Uterus (tissue), 4 donors: ENCODE measurements around the gene SLITRK3. TPM values are rescaled to one million over a fixed set of nuclear protein-coding genes. Genes with fewer than 3 reads are reported as not detected.
A peak's percentile ranks its signal among the peaks of the same experiment; 100 is the strongest.

Source experiments
- DNase-seq, 2 donors: peaks; one replicate each; pipeline ENCODE4 v3.0.0-alpha.2; 2019 to 2020
- H3K27ac ChIP-seq, 2 donors: fragments of 200-600 bp; sonication (generic); 1 replicate in 1 of 2; 2 replicates in 1 of 2; pipeline ENCODE4 v1.5.1; 2016 to 2018
- H3K27me3 ChIP-seq, 2 donors: fragments of 200-600 bp; sonication (generic); one replicate each; pipeline ENCODE4 v1.5.1; 2018 to 2019; ENCODE audit warnings: control low read depth in 1 of 2
- H3K36me3 ChIP-seq, 2 donors: fragments of 200-600 bp; sonication (generic); one replicate each; pipeline ENCODE4 v1.5.1; 2019; ENCODE audit warnings: control low read depth in 1 of 2
- H3K4me1 ChIP-seq, 2 donors: fragments of 200-600 bp; sonication (generic); one replicate each; pipeline ENCODE4 v1.5.1; 2018 to 2019; ENCODE audit warnings: control low read depth in 1 of 2
- H3K4me3 ChIP-seq, 2 donors: fragments of 200-600 bp; sonication (generic); 1 replicate in 1 of 2; 2 replicates in 1 of 2; pipeline ENCODE4 v1.5.1; 2018 to 2019; ENCODE audit warnings: mild to moderate bottlenecking in 1 of 2
- H3K9me3 ChIP-seq, 2 donors: fragments of 200-600 bp; sonication (generic); one replicate each; pipeline ENCODE4 v1.5.1; 2019; ENCODE audit warnings: control low read depth in 1 of 2
- POLR2A ChIP-seq, 2 donors: fragments of 450-650 bp; IDR thresholded peaks; one replicate each; pipeline ENCODE4 v1.6.1; 2016; ENCODE audit warnings: antibody characterized with exemption in 2 of 2, mild to moderate bottlenecking in 1 of 2, moderate library complexity in 1 of 2
- intact Hi-C: fragments of 100-400 bp; cut with DNase I; formaldehyde crosslinking; loops from one replicate; pipeline ENCODE4 v1.15.1; 2023; ENCODE audit warnings: low total_unique reads
- total RNA-seq, 4 donors: library from RNA; depleted of rRNA in 3 of 4; stranded (reverse); fragments of >200 nt in 3 of 4; gene quantifications; one replicate each; pipeline versions ENCODE4 v1.1.0 to v1.2.4, GENCODE V29; 2014 to 2023
- TF ChIP-seq, protein P1 (sequence below), 4 experiments: fragments of 200-600 bp in 2 of 4; fragments of 450-650 bp in 2 of 4; sonication (generic) in 2 of 4; IDR thresholded peaks; one replicate each; pipeline ENCODE4 v1.5.1; 2016 to 2019; ENCODE audit warnings: antibody characterized with exemption in 4 of 4, mild to moderate bottlenecking in 2 of 4, moderate library complexity in 1 of 4
- donor health status: DM: yes; HTN: yes; CAD: no.

Gene SLITRK3
- 10 to 100 TPM in 2 of 4 donors, 1 to 10 TPM in 1, under 1 TPM in 1; under 0.01 to 31.7 (median 17.3) TPM for total RNA-seq

- Histone ChIP-seq H3K4me1 (peaks cover 0 to 7% of the 10 kb centered on the region in 2 donors), H3K27me3 (peaks cover 0 to 62% of the 10 kb centered on the region in 2 donors), H3K36me3 (no peaks in the 10 kb centered on the region), H3K9me3 (no peaks in the 10 kb centered on the region), H3K4me3 (peak within 1 kb of the TSS; percentile 31 to 40), H3K27ac (peak within 1 kb of the TSS; percentile 47 to 52)
- TF ChIP-seq, protein P1, sequence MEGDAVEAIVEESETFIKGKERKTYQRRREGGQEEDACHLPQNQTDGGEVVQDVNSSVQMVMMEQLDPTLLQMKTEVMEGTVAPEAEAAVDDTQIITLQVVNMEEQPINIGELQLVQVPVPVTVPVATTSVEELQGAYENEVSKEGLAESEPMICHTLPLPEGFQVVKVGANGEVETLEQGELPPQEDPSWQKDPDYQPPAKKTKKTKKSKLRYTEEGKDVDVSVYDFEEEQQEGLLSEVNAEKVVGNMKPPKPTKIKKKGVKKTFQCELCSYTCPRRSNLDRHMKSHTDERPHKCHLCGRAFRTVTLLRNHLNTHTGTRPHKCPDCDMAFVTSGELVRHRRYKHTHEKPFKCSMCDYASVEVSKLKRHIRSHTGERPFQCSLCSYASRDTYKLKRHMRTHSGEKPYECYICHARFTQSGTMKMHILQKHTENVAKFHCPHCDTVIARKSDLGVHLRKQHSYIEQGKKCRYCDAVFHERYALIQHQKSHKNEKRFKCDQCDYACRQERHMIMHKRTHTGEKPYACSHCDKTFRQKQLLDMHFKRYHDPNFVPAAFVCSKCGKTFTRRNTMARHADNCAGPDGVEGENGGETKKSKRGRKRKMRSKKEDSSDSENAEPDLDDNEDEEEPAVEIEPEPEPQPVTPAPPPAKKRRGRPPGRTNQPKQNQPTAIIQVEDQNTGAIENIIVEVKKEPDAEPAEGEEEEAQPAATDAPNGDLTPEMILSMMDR (IDR thresholded peaks at IDR 0.05): no peak
- TF ChIP-seq POLR2A (IDR thresholded peaks at IDR 0.05): no peak
- intact Hi-C loops: no loop called here
- DNase-seq: peak; percentile 15 to 49
These were observed at the start of gene SLITRK3 for GRCh38 chr3:165195640-165196576. Gene SLITRK3, minus strand, starts transcription at chr3:165196384. Its CDS starts 5,554 bp downstream, at chr3:165190830.

- Histone ChIP-seq H3K36me3 (no peaks in the 10 kb centered on the region), H3K4me1 (no peaks in the 10 kb centered on the region), H3K27me3 (no peaks in the 10 kb centered on the region), H3K9me3 (no peaks in the 10 kb centered on the region), H3K4me3 (no peak overlapping the region), H3K27ac (no peak overlapping the region)
- DNase-seq: no peak
- intact Hi-C loops: no loop called here
- TF ChIP-seq, protein P1 (IDR thresholded peaks at IDR 0.05): no peak
These were observed 47.4 kb upstream of the SLITRK3 start for GRCh38 chr3:165243597-165243996.

DNA sequence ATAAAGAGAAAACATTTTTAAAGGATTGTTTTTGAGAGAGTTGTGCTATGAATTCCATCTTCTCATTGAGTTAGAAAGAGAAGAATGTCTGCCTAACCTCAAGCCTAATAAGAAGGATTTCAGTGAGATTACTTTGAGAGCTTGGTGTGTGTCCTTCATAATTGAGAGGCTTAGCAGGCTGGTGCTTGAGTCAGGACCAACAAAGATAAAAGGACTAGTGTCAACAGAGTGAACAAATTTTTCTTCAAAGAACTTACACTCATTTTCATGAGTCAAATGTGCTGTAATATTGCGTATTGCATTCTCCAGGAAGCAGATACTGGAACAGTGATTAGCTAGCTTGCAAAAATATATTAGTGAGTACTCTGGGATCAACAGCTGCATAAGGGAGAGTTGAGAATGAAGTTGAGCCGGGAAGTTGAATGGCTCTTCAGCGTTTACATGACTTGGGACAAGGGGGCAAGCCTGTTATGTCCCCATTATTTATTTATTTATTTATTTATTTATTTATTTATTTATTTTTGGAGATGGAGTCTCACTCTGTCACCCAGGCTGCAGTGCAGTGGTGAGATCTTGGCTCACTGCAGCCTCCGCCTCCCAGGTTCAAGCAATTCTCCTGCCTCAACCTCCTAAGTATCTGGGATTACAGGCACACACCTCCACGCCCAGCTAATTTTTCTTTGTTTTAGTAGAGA lies 37.5 kb upstream of the SLITRK3 start:
- intact Hi-C loops: no loop called here
- no peaks in the 10 kb centered on the region for H3K27me3 ChIP-seq
- no peak for TF ChIP-seq POLR2A (IDR thresholded peaks at IDR 0.05)
- TF ChIP-seq, protein P1 (IDR thresholded peaks at IDR 0.05): no peak
- H3K27ac ChIP-seq: no peak overlapping the region
- H3K4me1 ChIP-seq: no peaks in the 10 kb centered on the region
- no peak for DNase-seq
- no peaks in the 10 kb centered on the region for H3K9me3 ChIP-seq
- no peak overlapping the region for H3K4me3 ChIP-seq
- no peaks in the 10 kb centered on the region for H3K36me3 ChIP-seq

GRCh38 chr3:165225604-165226003 lies 29.4 kb upstream of the SLITRK3 start:
- Histone ChIP-seq H3K27ac (no peak overlapping the region), H3K4me1 (no peaks in the 10 kb centered on the region), H3K27me3 (no peaks in the 10 kb centered on the region), H3K36me3 (no peaks in the 10 kb centered on the region), H3K4me3 (no peak overlapping the region), H3K9me3 (no peaks in the 10 kb centered on the region)
- no peak for DNase-seq
- intact Hi-C loops: no loop called here
- no peak for TF ChIP-seq POLR2A (IDR thresholded peaks at IDR 0.05)
- TF ChIP-seq, protein P1 (IDR thresholded peaks at IDR 0.05): no peak

DNA sequence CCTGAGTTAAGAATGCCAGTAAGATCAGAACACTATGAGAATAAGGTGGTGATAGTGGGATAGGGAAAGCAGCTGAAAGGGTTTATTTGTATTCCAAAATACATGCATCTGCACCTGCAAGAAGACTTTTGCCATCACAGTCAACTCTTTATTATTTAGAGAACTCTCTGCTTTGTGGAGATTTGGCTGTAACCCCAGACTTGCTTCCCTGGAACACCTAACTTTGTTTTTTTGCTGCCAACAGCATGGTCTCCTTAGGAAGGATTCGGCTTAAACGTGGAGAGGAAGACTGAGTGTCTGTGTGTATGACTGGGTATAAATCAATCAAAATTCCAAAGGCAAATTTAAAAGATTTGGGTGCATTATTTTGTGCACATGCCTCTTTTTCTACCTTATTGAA lies 21.6 kb upstream of the SLITRK3 start:
- intact Hi-C loops: no loop called here
- H3K27ac ChIP-seq: no peak overlapping the region

More for the DNA sequence above, 21.6 kb upstream of the SLITRK3 start:
- no peak for DNase-seq
- H3K4me1 ChIP-seq: no peaks in the 10 kb centered on the region
- no peaks in the 10 kb centered on the region for H3K9me3 ChIP-seq
- TF ChIP-seq, protein P1 (IDR thresholded peaks at IDR 0.05): no peak
- no peak for TF ChIP-seq POLR2A (IDR thresholded peaks at IDR 0.05)
- no peaks in the 10 kb centered on the region for H3K27me3 ChIP-seq
- no peak overlapping the region for H3K4me3 ChIP-seq
- no peaks in the 10 kb centered on the region for H3K36me3 ChIP-seq
